PC-9 (cell line): ENCODE results near the gene NFKBIL1.

ENCODE experiments used
- EZH2 ChIP-seq: fragments of 200-600 bp; sonication (generic); IDR thresholded peaks from 2 replicates; pipeline ENCODE4 v1.8.0; 2017; ENCODE audit warnings: antibody characterized with exemption, low read depth
- TF ChIP-seq, protein P1 (sequence below): fragments of 200-600 bp; sonication (generic); conservative IDR thresholded peaks from 2 replicates; pipeline ENCODE4 v1.6.1; 2017; ENCODE audit warnings: mixed run types, antibody characterized with exemption, mild to moderate bottlenecking, moderate library complexity

DNA sequence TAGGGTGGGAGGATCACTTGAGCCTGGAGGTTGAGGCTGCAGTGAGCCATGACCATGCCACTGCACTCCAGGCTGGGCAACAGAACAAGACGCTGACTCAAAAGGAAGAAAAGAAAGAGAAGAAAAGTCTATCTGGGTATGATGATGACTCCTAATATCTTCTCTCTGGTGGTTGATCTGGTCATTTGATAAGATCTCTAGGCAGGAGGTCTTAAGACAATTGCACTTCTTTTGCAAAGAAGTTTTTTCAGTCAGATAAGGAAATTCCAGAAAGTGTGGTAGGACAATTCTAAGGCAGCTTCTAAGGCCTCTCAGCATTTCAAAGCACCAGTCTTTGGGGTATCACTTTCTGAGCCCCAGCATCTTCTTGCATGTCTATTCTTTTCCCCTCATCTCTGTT lies 59.9 kb downstream of the NFKBIL1 start:
- TF ChIP-seq EZH2: no peak
- TF ChIP-seq, protein P1, sequence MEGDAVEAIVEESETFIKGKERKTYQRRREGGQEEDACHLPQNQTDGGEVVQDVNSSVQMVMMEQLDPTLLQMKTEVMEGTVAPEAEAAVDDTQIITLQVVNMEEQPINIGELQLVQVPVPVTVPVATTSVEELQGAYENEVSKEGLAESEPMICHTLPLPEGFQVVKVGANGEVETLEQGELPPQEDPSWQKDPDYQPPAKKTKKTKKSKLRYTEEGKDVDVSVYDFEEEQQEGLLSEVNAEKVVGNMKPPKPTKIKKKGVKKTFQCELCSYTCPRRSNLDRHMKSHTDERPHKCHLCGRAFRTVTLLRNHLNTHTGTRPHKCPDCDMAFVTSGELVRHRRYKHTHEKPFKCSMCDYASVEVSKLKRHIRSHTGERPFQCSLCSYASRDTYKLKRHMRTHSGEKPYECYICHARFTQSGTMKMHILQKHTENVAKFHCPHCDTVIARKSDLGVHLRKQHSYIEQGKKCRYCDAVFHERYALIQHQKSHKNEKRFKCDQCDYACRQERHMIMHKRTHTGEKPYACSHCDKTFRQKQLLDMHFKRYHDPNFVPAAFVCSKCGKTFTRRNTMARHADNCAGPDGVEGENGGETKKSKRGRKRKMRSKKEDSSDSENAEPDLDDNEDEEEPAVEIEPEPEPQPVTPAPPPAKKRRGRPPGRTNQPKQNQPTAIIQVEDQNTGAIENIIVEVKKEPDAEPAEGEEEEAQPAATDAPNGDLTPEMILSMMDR: no peak
